ENCODE results near the gene GRWD1. TPM values are rescaled to one million over a fixed set of nuclear protein-coding genes. Genes with fewer than 3 reads are reported as not detected.

Gene GRWD1
- total and polyA plus RNA-seq, 10 of the 15 experiments (the other 5 are each of a cell fraction or from before 2014, with no cell fraction given): 1.4 to 103 (median 30.7) TPM

DNA sequence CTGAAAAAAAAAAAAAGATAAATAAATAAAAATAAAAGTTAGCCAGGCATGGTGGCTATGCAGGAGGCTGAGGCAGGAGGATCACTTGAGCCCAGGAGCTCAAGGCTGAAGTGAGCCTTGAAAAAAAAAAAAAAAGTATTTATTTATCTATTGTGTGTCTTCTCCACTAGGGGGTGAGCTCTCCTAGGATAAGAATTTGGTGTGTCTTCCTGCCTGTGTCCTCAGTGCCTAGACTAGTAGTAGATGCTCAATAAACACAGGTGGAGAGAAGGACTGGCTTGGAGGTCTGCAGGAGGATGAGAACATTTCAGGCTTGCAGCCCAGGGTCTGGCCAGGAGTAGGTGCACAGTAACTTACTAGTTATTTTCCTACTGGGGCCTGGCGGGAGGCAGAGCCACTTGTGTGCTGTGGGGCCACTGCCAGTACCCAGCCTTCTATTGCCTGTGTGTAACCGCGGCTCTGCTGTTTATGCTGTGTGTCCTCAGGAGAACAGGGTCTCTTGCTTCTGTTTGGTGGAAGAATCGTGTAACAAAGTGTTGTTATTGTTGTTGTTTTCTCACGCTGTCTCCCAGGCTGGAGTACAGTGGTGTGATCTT lies 60.5 kb downstream of the GRWD1 start:
- 58% methylated on average over 5 of the region's 5 CpGs for WGBS (ENCODE audit: insufficient coverage, insufficient replicate concordance, low lambda C conversion rate, missing lambda C conversion rate)
- DNase-seq (ENCODE audit: low read depth, low spot score): no peak
- intact Hi-C loops (cut with micrococcal nuclease; ENCODE audit: unreplicated experiment): loop anchor here (1.0 kb wide), 1 partner anchor 78 kb away; no protein-coding TSS in a partner anchor
- ChIA-PET SMC1A (ENCODE audit: uncharacterized antibody, unreplicated experiment) (interaction anchor here (0.6 to 5.5 kb wide), 7 partner anchors 8 to 330 kb away, joined by 3 to 68 read pairs (median 3); partner anchors contain the start of gene HSD17B14), POLR2A (interaction anchor here (0.7 to 1.1 kb wide), 2 partner anchors 78 to 422 kb away, joined by 4 to 7 read pairs; no protein-coding TSS in a partner anchor), CTCF (interaction anchor here (0.8 to 7.1 kb wide), 17 partner anchors 10 to 816 kb away, joined by 3 to 131 read pairs (median 4); partner anchors contain the start of genes KDELR1 and SPACA4), RAD21 (ENCODE audit: unreplicated experiment) (interaction anchor here (0.6 to 4.5 kb wide), 12 partner anchors 10 to 303 kb away, joined by 3 to 69 read pairs (median 3); no protein-coding TSS in a partner anchor)
- Histone ChIP-seq H3K36me3 (ENCODE audit: control insufficient read depth in 2 of 2, insufficient read depth in 2 of 2, low read length in 1 of 2) (no peaks in the 10 kb centered on the region), H3K4me1 (ENCODE audit: control insufficient read depth, insufficient read depth, low read length) (peaks cover under 1% of the 10 kb centered on the region; the same call in 1 of the 2 replicates), H3K9ac (ENCODE audit: control insufficient read depth, insufficient read depth, low read length) (no peak overlapping the region), H4K20me1 (ENCODE audit: control insufficient read depth, insufficient read depth) (no peaks in the 10 kb centered on the region), H3K27ac (ENCODE audit: control insufficient read depth, insufficient read depth) (no peak overlapping the region), H3K27me3 (replicated peaks in 1 of 2; ENCODE audit: control insufficient read depth in 2 of 2, insufficient read depth in 2 of 2, low read length in 1 of 2) (no peaks in the 10 kb centered on the region; a peak in 1 of 4 replicates), H3K9me3 (replicated peaks; ENCODE audit: control insufficient read depth, insufficient read depth, low read length) (no peaks in the 10 kb centered on the region), H3K4me2 (ENCODE audit: control insufficient read depth, insufficient read depth) (no peak overlapping the region), H3K79me2 (ENCODE audit: control insufficient read depth, insufficient read depth, low read length) (no peaks in the 10 kb centered on the region), H2AFZ (ENCODE audit: control insufficient read depth, low read depth, low read length) (no peak overlapping the region), H3K4me3 (no peak overlapping the region)
- peak; percentile 21 for ATAC-seq
- FAIRE-seq: no peak
- in situ Hi-C loops (cut with MboI): loop anchor here (5.0 kb wide), 1 partner anchor 76 kb away; no protein-coding TSS in a partner anchor
- BruUV-seq (replicated peaks): no TSS peak
- TF ChIP-seq ZNF384 (IDR thresholded peaks at IDR 0.05; ENCODE audit: borderline replicate concordance, low read depth, low read length) (peak; percentile 95), JUNB (IDR thresholded peaks at IDR 0.05) (no peak), TCF12 (IDR thresholded peaks at IDR 0.05; ENCODE audit: low read depth, low read length) (no peak), FOXK2 (IDR thresholded peaks at IDR 0.05) (no peak), ZZZ3 (IDR thresholded peaks at IDR 0.05; ENCODE audit: control insufficient read depth, insufficient read length, low read depth) (no peak), POLR2A (IDR thresholded peaks at IDR 0.05; ENCODE audit: low read depth, low read length) (no peak), RAD21 (IDR thresholded peaks at IDR 0.05; ENCODE audit: insufficient read depth, low read depth, low read length) (peak; percentile 83), YY1 (IDR thresholded peaks at IDR 0.05; ENCODE audit: low read depth, low read length) (0 out of 2 replicates have a peak, but pooled peaks have one; percentile 15), SMARCA5 (IDR thresholded peaks at IDR 0.05) (peak; percentile 43; the same call in 1 of the 2 replicates), SMC3 (IDR thresholded peaks at IDR 0.05; ENCODE audit: borderline replicate concordance, low read length) (peak; percentile 71)
- TF ChIP-seq, protein P1, sequence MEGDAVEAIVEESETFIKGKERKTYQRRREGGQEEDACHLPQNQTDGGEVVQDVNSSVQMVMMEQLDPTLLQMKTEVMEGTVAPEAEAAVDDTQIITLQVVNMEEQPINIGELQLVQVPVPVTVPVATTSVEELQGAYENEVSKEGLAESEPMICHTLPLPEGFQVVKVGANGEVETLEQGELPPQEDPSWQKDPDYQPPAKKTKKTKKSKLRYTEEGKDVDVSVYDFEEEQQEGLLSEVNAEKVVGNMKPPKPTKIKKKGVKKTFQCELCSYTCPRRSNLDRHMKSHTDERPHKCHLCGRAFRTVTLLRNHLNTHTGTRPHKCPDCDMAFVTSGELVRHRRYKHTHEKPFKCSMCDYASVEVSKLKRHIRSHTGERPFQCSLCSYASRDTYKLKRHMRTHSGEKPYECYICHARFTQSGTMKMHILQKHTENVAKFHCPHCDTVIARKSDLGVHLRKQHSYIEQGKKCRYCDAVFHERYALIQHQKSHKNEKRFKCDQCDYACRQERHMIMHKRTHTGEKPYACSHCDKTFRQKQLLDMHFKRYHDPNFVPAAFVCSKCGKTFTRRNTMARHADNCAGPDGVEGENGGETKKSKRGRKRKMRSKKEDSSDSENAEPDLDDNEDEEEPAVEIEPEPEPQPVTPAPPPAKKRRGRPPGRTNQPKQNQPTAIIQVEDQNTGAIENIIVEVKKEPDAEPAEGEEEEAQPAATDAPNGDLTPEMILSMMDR (IDR thresholded peaks at IDR 0.05 in 2 of 3, conservative IDR thresholded peaks at IDR 0.05 in 1 of 3; ENCODE audit: control insufficient read depth in 2 of 3, extremely low read depth in 1 of 3, insufficient read depth in 1 of 3, low read depth in 3 of 3, low read length in 3 of 3): peak; percentile 39 to 57 (median 54)

Other genes with a start within 250 kb of the GRWD1 start
Only the 7 nearest of the 19 such genes appear.
- gene TMEM143, start 82.0 kb upstream of the GRWD1 start, total RNA-seq (2014; rRNA removed): 9.2 and 9.3 TPM in 2 replicates
- gene TMEM143, start 82.0 kb upstream of the GRWD1 start, total RNA-seq (2014; rRNA removed; fragmentation: Illumina TruSeq; extraction: Trizol): 3.1 and 4.7 TPM in 2 replicates
- 15.6 and 17.2 TPM in 2 replicates for gene TMEM143, start 82.0 kb upstream of the GRWD1 start, total RNA-seq (2021)
- 6.4 and 11.0 TPM in 2 replicates for gene TMEM143, start 82.0 kb upstream of the GRWD1 start, polyA plus RNA-seq (2011; rRNA removed)
- gene TMEM143, start 82.0 kb upstream of the GRWD1 start, polyA plus RNA-seq (2014; fragmentation: Illumina TruSeq; extraction: Trizol): 3.3 and 7.0 TPM in 2 replicates
- 1 to 10 TPM; 1.5 to 2.4 TPM for gene TMEM143, start 82.0 kb upstream of the GRWD1 start, polyA plus RNA-seq (2014; fragmentation: Nextera tagmentation; extraction: Ambion mirVana)
- gene TMEM143, start 82.0 kb upstream of the GRWD1 start, polyA plus RNA-seq (2014; rRNA removed): 14.0 and 16.1 TPM in 2 replicates
- gene TMEM143, start 82.0 kb upstream of the GRWD1 start, polyA plus RNA-seq (2016; fragmentation: Nextera tagmentation; extraction: Ambion mirVana): 10 to 100 TPM; 19.3 to 19.5 TPM
- not detected in 2 replicates for gene SYNGR4, start 81.6 kb upstream of the GRWD1 start, total RNA-seq (2014; rRNA removed)
- 0.18 TPM in 1 of 2 replicates, not detected in the other for gene SYNGR4, start 81.6 kb upstream of the GRWD1 start, total RNA-seq (2014; rRNA removed; fragmentation: Illumina TruSeq; extraction: Trizol)
- 0.21 and 0.35 TPM in 2 replicates for gene SYNGR4, start 81.6 kb upstream of the GRWD1 start, total RNA-seq (2021)
- gene SYNGR4, start 81.6 kb upstream of the GRWD1 start, polyA plus RNA-seq (2011; rRNA removed): 0.14 TPM in 1 of 2 replicates, not detected in the other
- gene SYNGR4, start 81.6 kb upstream of the GRWD1 start, polyA plus RNA-seq (2014; fragmentation: Illumina TruSeq; extraction: Trizol): not detected in 2 replicates
- gene SYNGR4, start 81.6 kb upstream of the GRWD1 start, polyA plus RNA-seq (2014; fragmentation: Nextera tagmentation; extraction: Ambion mirVana): not detected
- gene SYNGR4, start 81.6 kb upstream of the GRWD1 start, polyA plus RNA-seq (2014; rRNA removed): 0.08 and 0.29 TPM in 2 replicates
- gene SYNGR4, start 81.6 kb upstream of the GRWD1 start, polyA plus RNA-seq (2016; fragmentation: Nextera tagmentation; extraction: Ambion mirVana): under 1 TPM in 1 of 2 experiments, not detected in 1; 0.72 TPM
- 34.8 and 35.9 TPM in 2 replicates for gene KDELR1, start 54.4 kb upstream of the GRWD1 start, total RNA-seq (2014; rRNA removed)
- gene KDELR1, start 54.4 kb upstream of the GRWD1 start, total RNA-seq (2014; rRNA removed; fragmentation: Illumina TruSeq; extraction: Trizol): 25.2 and 26.8 TPM in 2 replicates
- gene KDELR1, start 54.4 kb upstream of the GRWD1 start, total RNA-seq (2021): 70.7 and 71.0 TPM in 2 replicates
- 24.5 and 52.5 TPM in 2 replicates for gene KDELR1, start 54.4 kb upstream of the GRWD1 start, polyA plus RNA-seq (2011; rRNA removed)
- 52.3 and 67.3 TPM in 2 replicates for gene KDELR1, start 54.4 kb upstream of the GRWD1 start, polyA plus RNA-seq (2014; fragmentation: Illumina TruSeq; extraction: Trizol)
- 10 to 100 TPM in 1 of 2 experiments, 1 to 10 TPM in 1; 2.3 to 13.2 TPM for gene KDELR1, start 54.4 kb upstream of the GRWD1 start, polyA plus RNA-seq (2014; fragmentation: Nextera tagmentation; extraction: Ambion mirVana)
- gene KDELR1, start 54.4 kb upstream of the GRWD1 start, polyA plus RNA-seq (2014; rRNA removed): 38.0 and 44.6 TPM in 2 replicates
- 10 to 100 TPM; 54.3 to 59.1 TPM for gene KDELR1, start 54.4 kb upstream of the GRWD1 start, polyA plus RNA-seq (2016; fragmentation: Nextera tagmentation; extraction: Ambion mirVana)
- gene GRIN2D, start 52.3 kb upstream of the GRWD1 start, total RNA-seq (2014; rRNA removed): 0.05 and 0.06 TPM in 2 replicates
- gene GRIN2D, start 52.3 kb upstream of the GRWD1 start, total RNA-seq (2014; rRNA removed; fragmentation: Illumina TruSeq; extraction: Trizol): 0.05 TPM in 1 of 2 replicates, not detected in the other
- 0.32 and 0.38 TPM in 2 replicates for gene GRIN2D, start 52.3 kb upstream of the GRWD1 start, total RNA-seq (2021)
- 0.03 TPM in 2 replicates for gene GRIN2D, start 52.3 kb upstream of the GRWD1 start, polyA plus RNA-seq (2011; rRNA removed)
- 0.07 TPM in 1 of 2 replicates, not detected in the other for gene GRIN2D, start 52.3 kb upstream of the GRWD1 start, polyA plus RNA-seq (2014; fragmentation: Illumina TruSeq; extraction: Trizol)
- gene GRIN2D, start 52.3 kb upstream of the GRWD1 start, polyA plus RNA-seq (2014; fragmentation: Nextera tagmentation; extraction: Ambion mirVana): not detected
- 0.03 and 0.04 TPM in 2 replicates for gene GRIN2D, start 52.3 kb upstream of the GRWD1 start, polyA plus RNA-seq (2014; rRNA removed)
- under 1 TPM; 0.03 TPM for gene GRIN2D, start 52.3 kb upstream of the GRWD1 start, polyA plus RNA-seq (2016; fragmentation: Nextera tagmentation; extraction: Ambion mirVana)
- 0.38 and 0.40 TPM in 2 replicates for gene KCNJ14, start 9.6 kb downstream of the GRWD1 start, total RNA-seq (2014; rRNA removed)
- gene KCNJ14, start 9.6 kb downstream of the GRWD1 start, total RNA-seq (2014; rRNA removed; fragmentation: Illumina TruSeq; extraction: Trizol): 0.41 and 0.45 TPM in 2 replicates
- gene KCNJ14, start 9.6 kb downstream of the GRWD1 start, total RNA-seq (2021): 1.3 and 1.4 TPM in 2 replicates
- gene KCNJ14, start 9.6 kb downstream of the GRWD1 start, polyA plus RNA-seq (2011; rRNA removed): 0.16 and 0.24 TPM in 2 replicates
- gene KCNJ14, start 9.6 kb downstream of the GRWD1 start, polyA plus RNA-seq (2014; fragmentation: Illumina TruSeq; extraction: Trizol): 0.48 and 0.59 TPM in 2 replicates
- gene KCNJ14, start 9.6 kb downstream of the GRWD1 start, polyA plus RNA-seq (2014; fragmentation: Nextera tagmentation; extraction: Ambion mirVana): under 1 TPM; 0.26 to 0.34 TPM
- gene KCNJ14, start 9.6 kb downstream of the GRWD1 start, polyA plus RNA-seq (2014; rRNA removed): 0.72 and 0.93 TPM in 2 replicates
- gene KCNJ14, start 9.6 kb downstream of the GRWD1 start, polyA plus RNA-seq (2016; fragmentation: Nextera tagmentation; extraction: Ambion mirVana): under 1 TPM; 0.30 to 0.68 TPM
- gene CYTH2, start 23.4 kb downstream of the GRWD1 start, total RNA-seq (2014; rRNA removed): 18.5 and 24.6 TPM in 2 replicates
- 11.0 and 13.9 TPM in 2 replicates for gene CYTH2, start 23.4 kb downstream of the GRWD1 start, total RNA-seq (2014; rRNA removed; fragmentation: Illumina TruSeq; extraction: Trizol)
- gene CYTH2, start 23.4 kb downstream of the GRWD1 start, total RNA-seq (2021): 28.2 and 29.9 TPM in 2 replicates
- gene CYTH2, start 23.4 kb downstream of the GRWD1 start, polyA plus RNA-seq (2011; rRNA removed): 16.0 and 26.4 TPM in 2 replicates
- 8.6 and 18.8 TPM in 2 replicates for gene CYTH2, start 23.4 kb downstream of the GRWD1 start, polyA plus RNA-seq (2014; fragmentation: Illumina TruSeq; extraction: Trizol)
- 1 to 10 TPM; 1.3 to 1.6 TPM for gene CYTH2, start 23.4 kb downstream of the GRWD1 start, polyA plus RNA-seq (2014; fragmentation: Nextera tagmentation; extraction: Ambion mirVana)
- gene CYTH2, start 23.4 kb downstream of the GRWD1 start, polyA plus RNA-seq (2014; rRNA removed): 26.6 and 28.7 TPM in 2 replicates
- 10 to 100 TPM; 25.6 to 31.9 TPM for gene CYTH2, start 23.4 kb downstream of the GRWD1 start, polyA plus RNA-seq (2016; fragmentation: Nextera tagmentation; extraction: Ambion mirVana)
- gene LMTK3, start 65.9 kb downstream of the GRWD1 start, total RNA-seq (2014; rRNA removed): under 0.01 and 0.05 TPM in 2 replicates
- 0.04 TPM in 1 of 2 replicates, not detected in the other for gene LMTK3, start 65.9 kb downstream of the GRWD1 start, total RNA-seq (2014; rRNA removed; fragmentation: Illumina TruSeq; extraction: Trizol)
- gene LMTK3, start 65.9 kb downstream of the GRWD1 start, total RNA-seq (2021): 0.28 and 0.51 TPM in 2 replicates
- gene LMTK3, start 65.9 kb downstream of the GRWD1 start, polyA plus RNA-seq (2011; rRNA removed): 0.05 TPM in 1 of 2 replicates, not detected in the other
- 0.01 TPM in 1 of 2 replicates, not detected in the other for gene LMTK3, start 65.9 kb downstream of the GRWD1 start, polyA plus RNA-seq (2014; fragmentation: Illumina TruSeq; extraction: Trizol)
- not detected for gene LMTK3, start 65.9 kb downstream of the GRWD1 start, polyA plus RNA-seq (2014; fragmentation: Nextera tagmentation; extraction: Ambion mirVana)
- 0.14 and 0.27 TPM in 2 replicates for gene LMTK3, start 65.9 kb downstream of the GRWD1 start, polyA plus RNA-seq (2014; rRNA removed)
- gene LMTK3, start 65.9 kb downstream of the GRWD1 start, polyA plus RNA-seq (2016; fragmentation: Nextera tagmentation; extraction: Ambion mirVana): under 1 TPM in 1 of 2 experiments, not detected in 1; 0.03 TPM

Measured in GM12878 (cell line).